Measurements from ENCODE around the gene LLGL2.
A peak's percentile ranks its signal among the peaks of the same experiment; 100 is the strongest.

LLGL2 gene

DNA sequence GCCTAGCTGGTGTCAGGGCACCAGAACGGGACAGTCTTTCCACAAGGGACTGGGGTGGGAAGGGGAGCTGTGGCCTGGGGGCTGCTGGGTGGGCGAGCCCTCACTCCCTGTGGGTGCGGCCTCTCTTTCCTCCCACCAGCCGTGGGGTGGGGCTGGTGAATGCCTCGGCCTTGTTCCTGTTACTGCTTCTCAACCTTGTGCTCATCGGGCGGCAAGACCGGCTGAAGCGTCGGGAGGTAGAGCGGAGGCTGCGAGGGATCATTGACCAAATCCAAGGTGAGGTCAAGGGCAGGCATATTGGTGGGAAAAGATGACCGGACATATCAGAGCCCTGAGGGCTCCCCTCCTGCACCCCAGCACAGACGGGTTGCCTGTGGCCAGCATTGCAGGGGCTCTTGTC is 39.3 kb upstream of the LLGL2 start:
- H3K27me3 ChIP-seq (ENCODE audit: control insufficient read depth, low read length): no peaks in the 10 kb centered on the region
- H3K4me2 ChIP-seq (ENCODE audit: low read length): no peak overlapping the region

DNA sequence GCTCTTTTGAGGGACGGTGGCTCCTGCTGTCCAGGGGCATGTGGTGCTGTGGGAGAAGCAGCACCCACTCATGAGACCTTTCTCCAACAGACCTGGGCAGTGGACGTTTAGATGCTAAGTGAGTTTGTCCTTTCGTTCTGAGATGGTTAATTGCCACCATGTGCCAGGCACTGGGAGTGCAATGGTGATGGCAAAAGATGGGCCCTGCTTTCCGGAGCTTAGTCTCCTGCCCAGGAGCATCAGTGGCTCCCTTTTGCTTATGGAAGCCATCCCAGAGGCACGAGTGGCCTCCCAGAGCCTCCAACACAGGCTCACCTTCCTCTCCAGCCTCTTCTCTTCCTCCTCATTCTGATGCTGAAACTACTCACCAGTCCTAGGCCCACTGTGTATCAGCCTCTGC is 38.5 kb upstream of the LLGL2 start:
- Histone ChIP-seq H3K27ac (ENCODE audit: low read depth, low read length) (peak overlapping the region; percentile 68), H3K9me3 (ENCODE audit: control insufficient read depth, insufficient read depth, low read length) (no peaks in the 10 kb centered on the region), H3K4me3 (ENCODE audit: low read length) (peak overlapping the region; percentile 71), H3K9me2 (replicated peaks; ENCODE audit: control insufficient read depth, low read length) (no peaks in the 10 kb centered on the region), H3F3A (ENCODE audit: control insufficient read depth, insufficient read depth) (no peaks in the 10 kb centered on the region), H3K27me3 (ENCODE audit: control insufficient read depth, low read length) (no peaks in the 10 kb centered on the region), H3K36me3 (ENCODE audit: control insufficient read depth, low read length) (peaks cover 3% of the 10 kb centered on the region), H3K4me1 (ENCODE audit: control insufficient read depth, low read length) (peaks cover 28% of the 10 kb centered on the region), H3K4me2 (ENCODE audit: low read length) (peak overlapping the region; percentile 95), H4K20me1 (ENCODE audit: control insufficient read depth, insufficient read depth, low read depth, low read length) (no peaks in the 10 kb centered on the region), H3K79me2 (ENCODE audit: control insufficient read depth, low read length) (no peaks in the 10 kb centered on the region)
- TF ChIP-seq, protein P1, sequence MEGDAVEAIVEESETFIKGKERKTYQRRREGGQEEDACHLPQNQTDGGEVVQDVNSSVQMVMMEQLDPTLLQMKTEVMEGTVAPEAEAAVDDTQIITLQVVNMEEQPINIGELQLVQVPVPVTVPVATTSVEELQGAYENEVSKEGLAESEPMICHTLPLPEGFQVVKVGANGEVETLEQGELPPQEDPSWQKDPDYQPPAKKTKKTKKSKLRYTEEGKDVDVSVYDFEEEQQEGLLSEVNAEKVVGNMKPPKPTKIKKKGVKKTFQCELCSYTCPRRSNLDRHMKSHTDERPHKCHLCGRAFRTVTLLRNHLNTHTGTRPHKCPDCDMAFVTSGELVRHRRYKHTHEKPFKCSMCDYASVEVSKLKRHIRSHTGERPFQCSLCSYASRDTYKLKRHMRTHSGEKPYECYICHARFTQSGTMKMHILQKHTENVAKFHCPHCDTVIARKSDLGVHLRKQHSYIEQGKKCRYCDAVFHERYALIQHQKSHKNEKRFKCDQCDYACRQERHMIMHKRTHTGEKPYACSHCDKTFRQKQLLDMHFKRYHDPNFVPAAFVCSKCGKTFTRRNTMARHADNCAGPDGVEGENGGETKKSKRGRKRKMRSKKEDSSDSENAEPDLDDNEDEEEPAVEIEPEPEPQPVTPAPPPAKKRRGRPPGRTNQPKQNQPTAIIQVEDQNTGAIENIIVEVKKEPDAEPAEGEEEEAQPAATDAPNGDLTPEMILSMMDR (IDR thresholded peaks at IDR 0.05; ENCODE audit: low read depth, low read length, poor library complexity, severe bottlenecking): no peak
- no peak for TF ChIP-seq EZH2phosphoT487 (IDR thresholded peaks at IDR 0.05; ENCODE audit: borderline replicate concordance, low read length)

More for the DNA sequence above, 39.3 kb upstream of the LLGL2 start:
- no peak for TF ChIP-seq EZH2phosphoT487 (IDR thresholded peaks at IDR 0.05; ENCODE audit: borderline replicate concordance, low read length)
- TF ChIP-seq, protein P1 (IDR thresholded peaks at IDR 0.05; ENCODE audit: low read depth, low read length, poor library complexity, severe bottlenecking): no peak
- no peaks in the 10 kb centered on the region for H3K9me2 ChIP-seq (replicated peaks; ENCODE audit: control insufficient read depth, low read length)
- H3K27ac ChIP-seq (ENCODE audit: low read depth, low read length): no peak overlapping the region
- no peaks in the 10 kb centered on the region for H3K9me3 ChIP-seq (ENCODE audit: control insufficient read depth, insufficient read depth, low read length)
- H3K79me2 ChIP-seq (ENCODE audit: control insufficient read depth, low read length): no peaks in the 10 kb centered on the region
- H3K4me3 ChIP-seq (ENCODE audit: low read length): no peak overlapping the region
- peaks cover 28% of the 10 kb centered on the region for H3K4me1 ChIP-seq (ENCODE audit: control insufficient read depth, low read length)
- H3K36me3 ChIP-seq (ENCODE audit: control insufficient read depth, low read length): peaks cover 3% of the 10 kb centered on the region
- no peaks in the 10 kb centered on the region for H4K20me1 ChIP-seq (ENCODE audit: control insufficient read depth, insufficient read depth, low read depth, low read length)
- no peaks in the 10 kb centered on the region for H3F3A ChIP-seq (ENCODE audit: control insufficient read depth, insufficient read depth)

DNA sequence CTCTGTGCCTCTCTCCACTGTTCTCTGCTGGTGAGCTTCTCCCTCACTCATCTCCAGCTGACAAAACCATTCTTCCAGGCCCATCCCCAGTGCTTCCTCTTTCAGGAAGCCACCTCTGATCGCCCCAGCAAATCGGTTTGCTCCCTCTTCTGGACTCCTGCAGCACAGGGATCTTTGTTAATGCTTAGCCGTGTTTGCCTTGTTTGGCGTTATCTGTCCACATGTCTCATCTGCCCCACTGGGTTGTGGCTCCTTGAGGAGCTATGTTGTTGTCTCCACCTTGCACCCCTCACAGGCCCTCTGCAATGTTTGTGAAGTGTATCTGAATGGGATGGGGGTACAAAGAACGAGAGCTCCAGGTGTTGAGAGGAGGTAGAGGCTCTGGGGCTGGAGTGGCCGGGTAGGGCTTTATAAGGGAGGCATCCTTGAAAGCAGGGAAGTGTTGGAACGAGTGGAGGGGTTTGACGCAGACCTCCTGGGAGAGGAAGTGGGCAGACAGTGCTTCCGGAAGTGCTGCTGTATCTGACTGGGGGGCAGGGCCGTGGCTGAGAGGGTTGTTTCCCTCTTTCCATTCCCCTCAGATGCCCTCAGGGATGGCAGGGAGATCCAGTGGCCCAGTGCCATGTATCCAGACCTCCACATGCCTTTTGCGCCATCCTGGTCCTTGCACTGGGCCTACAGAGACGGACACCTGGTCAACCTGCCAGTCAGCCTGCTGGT is 38.0 kb upstream of the LLGL2 start:
- H3K4me2 ChIP-seq (ENCODE audit: low read length): peak overlapping the region; percentile 95
- TF ChIP-seq EZH2phosphoT487 (IDR thresholded peaks at IDR 0.05; ENCODE audit: borderline replicate concordance, low read length): no peak
- TF ChIP-seq, protein P1 (IDR thresholded peaks at IDR 0.05; ENCODE audit: low read depth, low read length, poor library complexity, severe bottlenecking): peak; percentile 24
- no peaks in the 10 kb centered on the region for H3K27me3 ChIP-seq (ENCODE audit: control insufficient read depth, low read length)
- peaks cover 3% of the 10 kb centered on the region for H3K36me3 ChIP-seq (ENCODE audit: control insufficient read depth, low read length)
- H3K27ac ChIP-seq (ENCODE audit: low read depth, low read length): peak overlapping the region; percentile 68
- no peaks in the 10 kb centered on the region for H3K79me2 ChIP-seq (ENCODE audit: control insufficient read depth, low read length)
- H4K20me1 ChIP-seq (ENCODE audit: control insufficient read depth, insufficient read depth, low read depth, low read length): no peaks in the 10 kb centered on the region
- peak overlapping the region; percentile 71 for H3K4me3 ChIP-seq (ENCODE audit: low read length)
- no peaks in the 10 kb centered on the region for H3K9me2 ChIP-seq (replicated peaks; ENCODE audit: control insufficient read depth, low read length)
- no peaks in the 10 kb centered on the region for H3F3A ChIP-seq (ENCODE audit: control insufficient read depth, insufficient read depth)
- H3K4me1 ChIP-seq (ENCODE audit: control insufficient read depth, low read length): peaks cover 28% of the 10 kb centered on the region
- no peaks in the 10 kb centered on the region for H3K9me3 ChIP-seq (ENCODE audit: control insufficient read depth, insufficient read depth, low read length)
